ENCODE data around the gene CACTIN. TPM values are rescaled to one million over a fixed set of nuclear protein-coding genes. Genes with fewer than 3 reads are reported as not detected.

The CACTIN gene
- total RNA-seq, 4 donors from 2014 or later, result 10.9 to 29.0 (median 16.8) TPM

- TF ChIP-seq CTCF (IDR thresholded peaks at IDR 0.05; ENCODE audit: low read depth), result no peak
Observed at GRCh38 chr19:3578390-3578789, 48.2 kb downstream of the CACTIN start.

GRCh38 chr19:3577723-3578344 is 48.8 kb downstream of the CACTIN start:
- no peak for TF ChIP-seq CTCF (IDR thresholded peaks at IDR 0.05; ENCODE audit: low read depth)

- TF ChIP-seq CTCF (IDR thresholded peaks at IDR 0.05; ENCODE audit: low read depth), result no peak
Observed at GRCh38 chr19:3576696-3577443, 49.7 kb downstream of the CACTIN start.

- no peak for TF ChIP-seq CTCF (IDR thresholded peaks at IDR 0.05; ENCODE audit: low read depth)
Observed at GRCh38 chr19:3575949-3576673, 50.5 kb downstream of the CACTIN start.

GRCh38 chr19:3575260-3575741 is 51.3 kb downstream of the CACTIN start:
- no peak for TF ChIP-seq CTCF (IDR thresholded peaks at IDR 0.05; ENCODE audit: low read depth)

- no peak for TF ChIP-seq CTCF (IDR thresholded peaks at IDR 0.05; ENCODE audit: low read depth)
Observed at GRCh38 chr19:3573858-3574637, 52.5 kb downstream of the CACTIN start.

Data from subcutaneous adipose tissue (tissue), 4 donors.